HG03196 (cell line): ENCODE data around the gene ERGIC1.
"Not testable (repeated sequence)": the region's sequence is repeated elsewhere in the genome, so short reads cannot be mapped to it uniquely, and the experiment has no call there.

Source experiments
- ATAC-seq: cut with Tn5 transposase; IDR thresholded peaks from one replicate; pipeline ENCODE4 v1.9.1; 2021; ENCODE audit not compliant: unreplicated experiment

The ERGIC1 gene

DNA sequence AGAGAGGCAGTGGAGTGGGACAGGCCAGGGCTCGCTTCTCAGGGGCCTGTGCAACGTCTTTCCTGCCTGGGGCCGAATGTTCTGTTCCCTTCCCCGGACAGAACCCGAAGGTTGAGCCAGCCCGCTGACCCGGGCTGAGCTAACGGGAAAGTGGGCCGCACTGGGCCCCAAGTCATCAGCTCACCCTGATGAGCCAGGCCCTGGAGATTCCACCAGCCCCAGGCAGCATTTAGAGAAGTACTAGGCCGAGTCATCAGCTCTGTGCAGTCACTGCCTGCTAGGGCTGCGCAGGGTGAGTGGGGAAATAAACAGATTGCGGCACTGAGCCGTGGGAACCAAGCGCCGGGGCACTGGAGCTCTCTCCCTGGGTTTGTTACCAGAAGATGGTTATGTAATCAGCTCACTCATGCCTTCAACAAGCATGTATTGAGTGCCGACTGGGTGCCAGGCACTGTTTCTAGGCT, 33.9 kb upstream of the ERGIC1 start:
- ATAC-seq = no peak

DNA sequence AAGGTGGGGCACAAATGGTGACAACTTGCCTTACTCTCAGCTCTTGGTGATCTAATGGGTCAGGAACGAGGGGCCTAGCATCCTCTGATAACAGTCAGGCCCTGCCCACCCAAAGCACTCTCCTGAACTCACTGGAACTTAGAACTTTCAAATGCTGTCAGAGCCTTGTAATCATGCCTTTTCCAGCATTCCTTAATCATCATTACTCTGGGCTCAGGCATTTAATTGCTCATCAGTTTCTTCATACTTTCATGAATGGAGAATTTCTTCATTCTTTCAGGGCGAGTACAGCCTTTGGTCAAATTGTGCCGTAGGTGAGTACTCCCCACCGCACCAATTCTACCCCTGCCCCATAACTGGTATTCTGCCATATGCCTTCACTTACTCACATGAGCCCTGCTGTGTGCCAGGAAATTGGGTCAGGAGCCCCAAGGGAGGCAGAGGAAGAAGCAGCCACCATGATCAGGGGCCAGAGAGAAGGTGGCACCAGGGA, 32.8 kb upstream of the ERGIC1 start:
- no peak for ATAC-seq

DNA sequence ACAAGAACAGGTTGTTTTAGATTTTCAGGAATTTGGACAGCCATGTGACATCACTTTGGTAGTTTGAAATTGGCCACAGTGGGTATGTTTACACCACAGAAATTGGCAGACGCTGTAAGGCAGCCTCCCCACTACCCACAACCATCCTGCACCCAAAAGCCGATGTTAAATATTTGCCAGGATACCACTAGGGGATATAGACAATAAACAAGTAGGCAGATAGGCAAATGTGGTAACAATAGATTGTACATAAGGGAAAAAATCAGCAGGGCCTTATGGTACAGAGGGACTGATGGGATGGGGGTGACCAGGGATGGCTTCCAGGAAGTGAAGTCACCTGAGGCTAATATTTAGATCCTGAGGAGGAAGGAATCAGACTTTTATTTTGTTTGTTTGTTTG, 31.9 kb upstream of the ERGIC1 start:
- no peak for ATAC-seq

DNA sequence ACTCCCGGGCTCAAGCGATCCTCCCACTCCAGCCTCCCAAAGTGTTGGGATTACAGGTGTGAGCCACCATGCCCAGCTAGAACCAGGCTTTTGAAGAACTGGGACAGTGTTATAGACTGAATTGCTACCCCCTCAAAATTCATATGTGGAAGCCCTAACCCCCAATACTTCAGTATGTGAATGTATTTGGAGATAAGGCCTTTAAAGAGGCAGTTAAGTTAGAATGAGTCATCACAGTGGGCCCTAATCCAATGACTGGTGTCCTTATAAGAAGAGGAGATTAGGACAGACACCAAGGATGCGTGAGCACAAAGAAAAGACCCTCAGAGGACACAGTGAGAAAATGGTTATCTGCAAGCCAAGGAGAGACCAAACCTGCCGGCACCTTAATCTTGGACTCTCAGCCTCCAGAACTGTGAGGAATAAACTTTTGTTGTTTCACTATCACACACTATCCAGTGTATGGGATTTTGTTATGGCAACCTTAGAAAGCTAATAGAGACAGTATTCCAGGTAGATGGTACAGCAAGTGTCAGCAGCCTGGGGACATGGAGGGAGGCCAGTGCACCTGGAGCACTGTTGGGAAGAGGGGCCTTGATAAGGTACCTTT, 31.4 kb upstream of the ERGIC1 start:
- no peak for ATAC-seq

DNA sequence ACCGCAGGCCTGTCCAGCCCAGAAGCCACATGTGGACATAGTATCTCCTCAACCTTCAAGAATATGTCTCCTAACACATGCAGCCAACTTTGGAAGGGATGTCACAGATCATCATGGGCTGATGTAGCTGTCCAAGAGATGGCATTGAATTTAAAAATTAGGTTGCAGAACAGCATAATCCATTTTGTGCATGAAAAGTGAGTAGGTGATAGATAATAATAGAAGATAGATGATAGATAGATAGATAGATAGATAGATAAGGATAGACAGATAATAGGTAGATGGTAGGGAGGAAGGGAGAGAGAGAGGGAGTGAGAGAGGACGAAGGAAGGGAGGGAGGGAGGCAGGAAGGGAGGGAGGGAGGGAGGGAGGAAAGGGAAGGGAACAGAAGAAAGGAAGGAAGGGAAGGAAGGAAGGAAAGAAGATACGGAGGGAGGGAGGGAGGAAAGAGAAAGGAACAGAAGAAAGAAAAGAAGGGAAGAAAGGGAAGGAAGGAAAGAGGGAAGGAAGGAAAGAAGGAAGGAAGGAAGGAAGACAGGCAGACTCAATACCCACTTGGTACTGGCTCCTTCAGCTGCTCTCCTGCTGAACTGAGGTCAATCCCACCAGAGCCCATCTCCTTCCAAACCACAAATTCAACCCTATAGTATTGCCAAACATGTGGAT, 28.9 kb upstream of the ERGIC1 start:
- ATAC-seq = no peak

DNA sequence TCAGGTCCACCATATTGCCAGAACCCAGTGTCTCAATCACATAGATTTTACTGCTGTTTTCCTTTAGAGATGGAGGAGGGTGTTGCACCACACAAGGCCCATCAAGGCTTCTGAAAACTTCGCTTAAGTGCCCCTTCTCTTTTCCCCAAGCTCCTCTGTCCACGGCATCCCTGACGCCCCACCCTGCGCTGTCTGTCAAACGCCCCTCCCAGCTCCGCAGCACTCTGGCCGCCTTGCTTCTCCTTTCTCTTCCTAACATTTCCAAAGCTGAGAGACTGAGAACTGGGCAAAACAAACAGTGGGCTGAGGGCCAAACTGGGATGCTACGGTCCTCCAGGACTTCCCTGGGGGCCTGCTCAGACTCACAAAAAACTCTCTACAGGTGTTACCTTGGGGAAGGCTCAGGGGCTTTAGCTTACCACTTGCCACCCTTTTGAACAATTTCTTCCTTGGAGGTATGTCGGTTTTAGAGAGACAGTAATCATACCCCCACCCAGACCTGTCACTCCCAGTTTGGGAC, 28.3 kb upstream of the ERGIC1 start:
- no peak for ATAC-seq

DNA sequence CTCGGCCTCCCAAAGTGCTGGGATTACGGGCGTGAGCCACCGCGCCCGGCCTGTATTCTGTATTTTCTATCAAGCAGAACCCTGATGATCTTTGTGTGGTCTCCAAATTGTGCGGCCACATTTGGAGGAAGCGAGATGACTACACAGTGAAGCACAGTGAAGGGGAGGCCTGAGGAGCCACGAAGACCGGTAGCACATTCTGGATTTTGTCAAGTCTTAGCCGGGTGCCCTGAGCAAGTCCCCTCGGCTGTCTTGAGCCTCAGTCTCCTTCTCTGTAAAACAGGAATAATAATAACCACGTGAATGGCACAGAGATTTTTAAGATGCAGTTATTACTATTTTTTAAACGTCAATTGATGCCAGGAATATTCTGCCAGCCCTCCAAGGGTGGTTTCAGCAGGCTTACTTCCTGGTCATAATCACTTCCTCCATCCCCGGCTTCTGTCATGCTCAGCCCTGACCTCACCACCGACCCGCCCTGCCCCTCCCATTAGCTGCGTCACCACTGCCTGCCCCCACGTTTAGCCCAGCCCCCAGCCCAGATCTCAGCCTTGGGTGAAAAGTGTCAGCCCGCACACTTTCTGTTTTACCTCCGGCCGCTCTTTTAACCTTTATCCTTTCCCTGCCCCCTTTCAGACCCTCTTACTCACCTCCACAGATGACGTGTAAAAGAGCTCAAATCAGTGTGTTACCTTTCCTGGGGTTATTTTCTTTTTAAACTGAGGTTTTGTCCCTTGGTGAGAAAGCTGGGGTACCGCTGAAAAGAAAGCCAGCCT, 27.0 kb upstream of the ERGIC1 start:
- peak; percentile 88 for ATAC-seq

DNA sequence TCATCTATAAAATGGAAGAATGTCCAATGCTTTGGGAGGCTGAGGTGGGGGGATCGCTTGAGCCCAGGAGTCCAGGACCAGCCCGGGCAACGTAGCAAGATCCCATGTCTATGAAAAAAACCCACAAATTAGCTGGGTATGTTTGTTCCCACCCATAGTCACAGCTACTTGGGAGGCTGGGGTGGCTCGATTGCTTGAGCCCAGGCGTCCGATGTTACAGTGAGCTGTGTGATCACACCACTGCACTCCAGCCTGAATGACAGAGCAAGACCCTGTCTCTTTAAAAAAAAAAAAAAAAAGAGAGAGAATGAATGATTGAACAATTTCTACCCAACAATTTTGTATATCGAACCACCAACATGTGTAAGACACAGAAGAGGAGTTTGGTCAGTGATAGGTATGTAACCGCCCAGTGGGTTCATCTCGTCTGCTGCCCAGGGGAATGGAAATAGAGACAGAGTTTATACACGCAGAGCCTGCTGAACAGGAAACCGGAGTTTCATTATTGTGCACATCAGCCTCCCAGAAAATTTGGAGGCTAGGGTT, 26.2 kb upstream of the ERGIC1 start:
- ATAC-seq = no peak

DNA sequence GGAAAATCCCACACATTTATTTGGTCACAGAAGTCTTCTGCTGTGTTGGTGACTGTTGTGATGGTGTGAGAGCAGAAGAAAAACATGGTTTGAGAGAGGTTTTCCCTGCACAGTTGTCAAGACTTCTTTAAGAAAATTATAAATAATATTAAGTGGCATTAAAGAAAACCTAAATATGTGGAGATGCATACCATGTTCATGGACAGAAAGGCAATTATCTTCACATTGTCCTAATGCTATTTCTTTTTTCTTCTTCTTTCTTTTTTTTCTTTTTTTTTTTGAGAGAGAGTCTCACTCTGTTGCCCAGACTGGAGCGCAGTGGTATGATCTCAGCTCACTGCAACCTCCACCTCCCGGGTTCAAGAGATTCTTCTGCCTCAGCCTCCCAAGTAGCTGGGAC, 24.3 kb upstream of the ERGIC1 start:
- ATAC-seq = no peak

DNA sequence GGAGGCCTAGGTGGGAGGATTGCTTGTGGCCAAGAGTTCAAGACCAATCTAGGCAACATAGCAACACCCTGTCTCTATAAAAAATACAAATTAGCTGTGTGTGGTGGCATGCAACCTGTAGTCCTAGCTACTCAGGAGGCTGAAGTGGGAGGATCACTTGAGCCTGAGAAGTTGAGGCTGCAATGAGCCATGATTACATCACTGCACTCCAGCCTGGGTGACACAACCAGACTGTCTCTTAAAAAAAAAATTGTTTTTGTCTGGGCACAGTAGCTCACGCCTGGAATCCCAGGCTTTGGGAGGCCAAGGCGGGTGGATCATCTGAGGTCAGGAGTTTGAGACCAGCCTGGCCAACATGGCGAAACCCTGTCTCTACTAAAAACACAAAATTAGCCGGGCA, 23.1 kb upstream of the ERGIC1 start:
- ATAC-seq = not testable (repeated sequence)

DNA sequence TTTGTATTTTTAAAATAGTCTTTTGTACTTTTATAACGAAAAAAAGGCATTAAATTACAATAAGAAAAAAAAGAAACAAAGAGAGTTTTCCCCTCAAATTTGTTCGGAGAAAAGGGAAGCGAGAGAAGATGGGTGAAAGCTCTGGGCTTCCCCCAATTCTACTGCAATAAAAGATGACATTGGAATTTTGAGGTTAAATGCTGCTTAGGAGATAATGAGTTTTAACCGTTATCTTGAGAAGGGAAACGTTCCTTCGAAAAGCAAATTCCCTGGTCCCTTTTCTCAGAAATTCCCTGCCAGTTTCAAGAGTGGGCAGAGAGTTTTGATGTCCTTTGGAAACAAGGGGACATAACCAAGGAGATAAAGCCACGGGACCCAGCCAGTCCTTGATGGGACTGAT, 18.4 kb upstream of the ERGIC1 start:
- no peak for ATAC-seq

DNA sequence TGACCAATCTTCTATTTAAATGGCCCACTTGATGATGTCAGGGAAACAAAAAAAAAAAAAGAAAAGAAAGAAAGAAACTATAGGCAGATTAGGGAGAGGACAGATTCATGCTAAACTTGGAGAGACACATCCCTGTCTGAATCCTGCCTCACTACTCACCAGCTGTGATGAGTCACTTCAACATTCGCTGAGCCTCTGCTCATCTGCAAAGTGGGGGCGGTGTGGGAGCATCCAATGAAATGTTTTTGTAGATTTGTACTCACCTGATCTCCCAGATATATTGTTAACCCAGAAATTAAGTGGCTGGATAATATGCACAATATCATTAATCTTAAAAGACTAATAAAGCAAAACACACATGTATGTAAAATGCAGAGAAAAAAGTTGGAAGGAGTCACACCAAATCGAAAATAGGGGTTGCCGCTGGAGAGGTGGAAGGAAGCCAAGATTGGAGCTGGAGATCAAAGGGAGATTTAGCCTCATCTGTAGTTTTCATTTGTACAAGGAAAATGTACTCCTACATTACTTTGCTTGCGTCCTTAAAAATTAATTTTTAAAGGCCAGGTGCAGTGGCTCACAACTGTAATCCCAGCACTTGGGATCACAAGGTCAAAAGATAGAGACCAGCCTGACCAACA, 17.0 kb upstream of the ERGIC1 start:
- ATAC-seq = no peak

DNA sequence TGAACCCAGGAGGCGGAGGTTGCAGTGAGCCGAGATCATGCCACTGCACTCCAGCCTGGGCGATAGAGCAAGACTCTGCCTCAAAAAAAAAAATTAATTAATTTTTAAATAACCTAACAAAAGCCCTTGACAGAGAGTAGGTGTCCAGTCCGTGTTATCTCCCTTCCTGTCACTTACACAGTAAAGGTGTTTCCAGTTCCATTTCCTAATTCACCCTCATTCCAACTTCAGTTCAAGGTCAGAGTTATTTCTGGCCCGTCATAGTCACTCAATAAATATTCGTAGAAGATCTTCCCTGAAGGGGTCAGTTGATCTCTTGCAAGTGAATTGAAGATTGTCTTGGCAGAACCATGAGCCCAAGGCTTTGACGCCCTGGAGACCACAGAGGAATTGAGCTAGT, 16.4 kb upstream of the ERGIC1 start:
- no peak for ATAC-seq

DNA sequence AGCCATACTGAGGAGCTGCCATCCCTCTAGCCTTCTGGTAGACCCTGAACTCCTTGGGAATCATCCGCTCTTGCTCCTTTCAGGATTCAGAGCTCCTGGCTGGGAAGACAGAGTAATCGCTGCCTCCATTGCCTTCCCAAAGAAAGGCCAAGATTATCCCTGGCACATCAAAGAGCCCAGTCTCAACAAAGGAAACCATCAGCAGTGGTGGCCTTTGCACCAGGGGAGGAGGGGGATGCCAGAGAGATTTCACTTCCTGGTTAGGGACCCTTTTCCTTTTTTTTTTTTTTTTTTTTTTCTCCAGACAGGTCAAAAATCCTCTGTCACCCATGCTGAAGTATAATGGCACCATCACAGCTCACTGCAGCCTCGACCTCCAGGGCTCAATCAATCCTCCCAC, 16.0 kb upstream of the ERGIC1 start:
- ATAC-seq = no peak

DNA sequence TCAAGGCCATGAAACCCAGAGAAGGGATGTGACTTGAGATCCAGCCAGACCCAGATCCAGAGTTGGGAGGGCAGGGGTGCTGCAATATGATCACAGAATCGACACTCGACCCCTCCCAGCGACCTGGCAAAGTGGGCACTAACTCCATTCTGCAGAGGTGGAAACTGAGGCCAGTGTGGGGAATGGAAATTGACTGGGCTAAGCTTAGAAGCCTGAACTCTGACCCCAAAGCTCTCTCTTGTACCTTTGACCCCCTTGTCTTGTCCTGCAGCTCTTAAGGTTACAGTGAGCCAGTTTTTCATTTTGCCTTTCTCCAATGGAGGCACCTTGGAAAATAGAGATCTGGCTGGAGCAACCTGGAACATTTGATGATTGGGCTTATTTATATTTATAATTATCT, 14.5 kb upstream of the ERGIC1 start:
- ATAC-seq = no peak

DNA sequence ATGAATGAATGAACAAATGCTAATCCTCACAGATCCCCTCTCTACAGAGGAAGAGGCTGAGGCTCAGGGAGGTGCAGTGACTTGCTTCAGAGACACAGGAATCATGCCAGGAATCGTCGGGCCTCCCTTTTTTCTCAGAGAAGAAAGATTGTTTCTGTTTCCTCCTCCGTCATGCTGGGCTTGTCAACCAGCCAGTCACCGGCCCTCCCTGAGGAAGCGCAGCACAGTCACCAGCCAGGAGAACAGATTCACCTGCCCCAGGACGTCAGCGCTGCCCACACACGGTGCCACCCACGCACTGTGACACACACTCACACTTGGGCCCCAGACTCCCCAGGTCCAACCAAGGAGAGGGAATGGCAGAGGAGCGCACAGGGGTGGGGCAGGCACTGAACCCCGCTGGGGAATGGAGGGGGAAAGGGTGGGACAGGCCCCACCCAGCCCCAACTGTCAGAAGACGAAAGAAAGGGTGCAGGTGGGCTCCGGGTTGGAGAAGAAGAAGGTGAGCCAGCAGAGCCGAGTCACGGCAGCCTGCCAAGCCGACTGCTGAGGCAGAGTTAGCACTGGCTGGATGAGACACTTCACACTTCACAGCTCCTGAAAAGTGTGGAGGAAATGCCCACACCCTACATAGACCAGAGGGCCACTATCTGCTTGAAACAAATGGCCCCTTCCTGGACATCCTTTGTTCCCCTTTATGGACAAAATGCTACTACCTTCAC, 13.8 kb upstream of the ERGIC1 start:
- ATAC-seq = no peak

DNA sequence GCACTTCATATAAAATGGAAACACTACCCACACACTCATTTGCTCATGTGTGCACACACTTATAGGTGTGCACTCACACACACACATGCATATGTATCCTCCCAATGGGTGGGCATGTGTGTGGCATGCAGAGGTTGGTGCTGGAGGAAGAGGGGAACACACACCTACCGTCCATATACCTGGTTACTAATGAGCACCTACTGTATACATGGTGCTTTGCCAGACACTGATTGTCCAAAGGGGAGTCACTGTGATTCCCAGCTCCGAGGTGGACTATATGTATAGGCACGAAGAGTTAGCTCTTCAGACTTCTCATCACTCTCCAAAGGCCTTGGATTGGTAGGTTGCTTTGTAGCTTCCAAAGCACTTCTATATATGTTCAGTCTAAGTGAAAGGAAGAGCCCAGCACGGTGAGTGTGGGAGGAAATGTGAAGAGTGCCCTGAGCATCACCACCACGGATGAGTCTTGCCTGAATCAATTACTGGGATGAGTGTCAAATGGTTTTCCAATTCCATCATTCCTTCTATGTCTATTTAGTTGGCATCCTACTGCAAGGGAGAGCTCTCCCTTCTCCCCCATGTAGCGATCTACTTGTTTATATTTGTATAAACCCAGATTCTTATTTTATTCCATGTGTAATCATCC, 12.6 kb upstream of the ERGIC1 start:
- no peak for ATAC-seq

DNA sequence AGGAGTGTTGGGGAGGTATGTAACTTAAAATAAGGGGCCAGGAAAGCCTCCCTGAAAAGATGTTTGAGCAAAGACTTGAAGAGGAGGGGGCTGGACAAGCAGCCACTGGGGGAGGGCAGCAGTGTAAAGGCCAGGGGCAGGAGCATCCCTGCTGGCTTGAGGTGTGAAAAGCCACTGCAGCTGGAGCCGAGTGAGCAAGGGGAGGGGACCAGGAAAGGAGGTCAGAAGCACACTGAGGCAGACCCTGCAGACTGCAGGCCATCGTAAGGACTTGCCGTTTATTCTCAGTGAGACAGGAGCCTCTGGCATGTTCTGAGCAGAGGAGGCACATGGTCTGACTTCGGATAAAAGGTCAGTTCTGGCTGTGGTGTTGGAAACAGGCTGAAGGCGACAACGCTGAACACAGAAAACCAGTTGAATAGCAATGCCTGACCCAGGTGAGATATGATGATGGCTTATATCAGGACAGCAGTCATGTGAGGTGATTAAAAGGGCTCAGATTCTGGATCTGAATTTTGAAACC, 10.2 kb upstream of the ERGIC1 start:
- ATAC-seq = no peak

DNA sequence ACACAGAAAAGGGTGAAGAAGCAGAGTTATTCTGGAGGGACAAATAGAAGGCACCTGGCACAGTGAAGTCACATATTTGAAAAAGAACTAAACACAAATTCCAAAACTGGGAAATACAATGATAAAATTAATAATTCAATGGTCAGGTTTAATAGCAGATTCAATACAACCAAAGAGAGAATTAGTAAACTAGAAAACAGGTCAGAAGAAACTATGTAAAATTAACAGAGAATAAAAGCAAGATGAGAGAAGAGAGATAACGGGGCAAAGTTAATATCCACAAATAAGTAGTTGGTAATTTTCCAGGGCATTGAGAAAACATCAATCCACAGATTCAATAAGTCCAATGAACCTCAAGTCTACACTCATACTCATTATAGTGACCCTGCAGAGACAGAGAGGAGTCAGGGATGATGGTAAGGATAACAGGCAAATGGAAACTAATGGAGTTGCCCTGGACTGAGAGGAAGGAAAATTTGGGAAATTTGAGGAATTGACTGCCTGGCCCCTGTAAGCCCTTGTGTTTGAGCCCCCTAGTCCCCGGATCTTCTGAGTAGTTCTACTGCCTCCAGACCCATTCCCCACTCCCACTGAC, 8.3 kb upstream of the ERGIC1 start:
- no peak for ATAC-seq
